Mononuclear cell (primary cell): ENCODE results near the gene PSMG4. TPM values are rescaled to one million over a fixed set of nuclear protein-coding genes. Genes with fewer than 3 reads are reported as not detected.

Experiments
- H3K27me3 ChIP-seq: 2 replicates; pipeline ENCODE4 v1.6.0; 2011; ENCODE audit warnings: low read length, control low read depth; ENCODE audit not compliant: insufficient read depth
- H3K4me1 ChIP-seq: 2 replicates; pipeline ENCODE4 v1.5.1; 2011; ENCODE audit warnings: mild to moderate bottlenecking, low read length, control low read depth; ENCODE audit not compliant: insufficient read depth
- H3K4me3 ChIP-seq: 2 replicates; pipeline ENCODE4 v1.5.1; 2011; ENCODE audit warnings: mild to moderate bottlenecking, low read length, moderate library complexity
- H3K9me3 ChIP-seq: 2 replicates; pipeline ENCODE4 v1.5.1; 2011; ENCODE audit warnings: low read depth, mild to moderate bottlenecking, control low read depth, low read length
- total RNA-seq: library from RNA; depleted of rRNA; stranded (reverse); fragments of >200 nt; gene quantifications from one replicate; pipeline ENCODE4 v1.2.3, GENCODE V29; 2012

PSMG4 gene
- total RNA-seq, 1 donor = 11.8 TPM

DNA sequence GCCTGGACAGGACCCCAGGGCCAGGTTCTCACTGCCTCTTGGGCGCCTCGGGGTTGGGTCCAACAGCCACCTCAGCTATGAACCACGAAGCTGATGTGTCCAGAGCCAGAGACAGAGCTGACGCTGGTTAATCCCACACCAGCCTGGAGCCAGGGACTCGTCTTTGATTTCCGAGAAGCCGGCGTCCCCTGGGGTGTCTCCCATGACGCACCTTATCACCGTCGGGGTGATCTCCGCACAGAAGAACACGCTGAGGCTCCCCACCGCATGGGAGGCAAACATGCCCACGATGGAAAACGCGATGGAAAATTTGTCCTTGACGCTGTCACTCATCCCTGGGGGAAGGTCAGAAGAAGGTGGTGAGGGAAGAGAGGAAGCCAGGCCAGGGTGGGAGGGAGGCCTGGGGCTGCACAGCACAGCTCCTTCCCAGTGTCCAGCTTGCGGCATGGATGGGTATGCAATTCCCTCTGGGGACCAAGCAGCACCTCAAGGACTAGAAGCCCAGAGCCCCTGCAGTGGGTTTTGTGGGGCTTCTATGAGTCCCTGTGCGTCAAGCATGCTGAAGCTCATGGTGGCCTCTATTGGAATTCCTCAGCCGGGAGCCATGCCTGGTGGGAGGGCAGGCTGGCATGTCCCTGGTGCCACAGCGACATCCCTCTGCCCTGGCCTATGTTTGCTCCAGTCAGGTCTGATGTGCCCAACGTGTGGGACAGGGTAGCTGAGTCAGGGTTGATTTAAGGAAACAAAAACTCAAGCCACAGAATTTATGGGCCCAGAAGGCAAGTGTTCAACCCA is 25.1 kb downstream of the PSMG4 start:
- Histone ChIP-seq H3K9me3 (no peaks in the 10 kb centered on the region), H3K4me1 (no peaks in the 10 kb centered on the region), H3K27me3 (no peaks in the 10 kb centered on the region), H3K4me3 (no peak overlapping the region)

DNA sequence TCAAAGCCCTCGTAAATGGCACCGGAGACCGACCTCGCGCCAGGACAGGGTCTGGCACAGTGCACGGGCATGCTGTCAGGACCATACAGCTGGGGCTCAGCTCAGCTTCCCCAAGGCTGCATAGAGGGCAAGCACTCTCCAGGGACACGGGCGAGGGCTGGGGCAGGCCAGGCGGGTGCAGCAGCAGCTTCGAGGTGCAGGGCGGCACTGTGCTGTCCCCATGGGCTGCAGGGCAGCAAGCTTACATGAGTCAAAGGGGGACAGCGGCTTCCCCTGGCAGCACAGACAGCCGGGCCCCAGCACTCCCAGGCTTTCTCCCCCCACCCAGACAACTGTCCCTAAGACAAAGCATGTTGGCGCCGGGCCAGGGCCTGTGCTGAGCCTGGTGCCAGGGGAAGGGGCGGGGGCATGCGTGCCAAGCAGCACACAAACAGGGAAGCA is 25.7 kb downstream of the PSMG4 start:
- Histone ChIP-seq H3K4me3 (no peak overlapping the region), H3K27me3 (no peaks in the 10 kb centered on the region), H3K9me3 (no peaks in the 10 kb centered on the region), H3K4me1 (no peaks in the 10 kb centered on the region)

DNA sequence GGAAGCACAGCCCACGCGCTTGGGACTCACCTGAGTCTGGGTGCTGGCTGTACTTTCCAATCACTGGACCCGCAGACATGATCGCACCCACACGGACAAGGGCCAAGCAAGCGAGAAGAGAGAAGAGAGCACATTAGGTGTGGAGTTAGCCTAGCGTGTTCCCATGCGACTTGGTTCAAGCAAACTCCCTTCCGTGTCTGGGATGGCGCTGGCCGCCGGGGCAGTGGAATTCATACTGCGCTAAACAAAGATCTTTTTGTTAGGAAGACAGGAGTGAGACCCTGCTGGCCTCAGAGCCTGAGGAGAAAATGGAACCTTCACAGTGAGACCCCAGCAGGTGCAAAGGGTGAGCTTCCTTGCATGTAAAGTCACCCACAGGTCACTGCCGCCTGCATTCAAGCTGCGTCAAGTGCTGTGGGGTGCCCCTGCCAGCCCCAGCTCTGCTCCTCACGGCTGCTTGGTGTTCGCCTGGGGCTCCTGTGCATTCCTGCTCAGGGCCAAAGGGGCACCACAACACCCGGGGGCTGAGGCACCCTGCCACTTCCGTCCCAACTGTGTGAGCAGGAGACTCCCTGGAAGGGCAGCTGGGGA is 26.4 kb downstream of the PSMG4 start:
- Histone ChIP-seq H3K9me3 (no peaks in the 10 kb centered on the region), H3K4me3 (no peak overlapping the region), H3K4me1 (no peaks in the 10 kb centered on the region), H3K27me3 (no peaks in the 10 kb centered on the region)

DNA sequence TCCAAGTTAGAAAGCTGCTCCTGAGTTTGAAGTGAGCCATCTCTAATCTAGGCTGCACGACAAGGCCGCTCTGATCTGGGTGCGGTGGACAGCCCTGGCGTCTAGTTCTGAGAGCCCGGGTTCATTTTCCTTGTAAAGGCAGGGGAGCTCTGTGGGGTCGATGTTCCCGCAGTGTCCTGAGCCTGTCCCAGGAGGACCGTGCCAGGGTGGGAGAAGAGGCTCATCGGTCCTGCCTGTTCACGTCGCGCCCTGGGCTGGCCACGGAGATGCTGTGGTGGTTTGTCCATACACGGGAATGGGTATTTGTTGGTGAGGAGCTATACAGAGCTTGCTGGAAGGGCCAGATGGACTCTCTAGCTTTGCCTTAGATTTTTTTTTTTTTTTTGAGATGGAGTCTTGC is 27.0 kb downstream of the PSMG4 start:
- Histone ChIP-seq H3K27me3 (no peaks in the 10 kb centered on the region), H3K9me3 (no peaks in the 10 kb centered on the region), H3K4me3 (no peak overlapping the region), H3K4me1 (no peaks in the 10 kb centered on the region)

DNA sequence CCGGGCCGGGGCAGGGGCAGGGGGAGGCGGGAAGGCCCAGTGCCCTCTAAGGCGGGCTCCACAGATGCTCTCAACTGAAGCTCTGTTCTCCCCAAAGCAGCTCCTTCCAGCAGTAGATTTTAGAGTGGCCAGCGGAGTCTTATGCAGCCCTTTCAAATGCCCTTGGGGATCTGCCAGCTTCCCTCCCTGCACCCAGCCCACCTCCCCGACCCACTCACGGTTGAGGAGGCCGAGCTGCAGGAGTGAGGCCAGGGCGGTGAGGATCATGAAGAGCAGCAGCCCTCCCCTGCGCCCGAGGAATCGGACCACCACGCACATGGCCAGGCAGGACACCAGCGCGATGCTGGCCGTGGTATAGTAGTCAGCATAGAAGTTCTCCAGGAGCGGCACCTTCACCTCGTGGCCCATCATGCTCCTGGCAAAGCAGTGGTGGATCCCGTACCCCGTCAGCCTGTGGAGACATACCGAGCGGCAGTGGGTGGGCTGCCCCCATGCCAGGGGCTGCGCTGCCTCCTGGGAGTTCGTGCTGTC is 28.0 kb downstream of the PSMG4 start:
- Histone ChIP-seq H3K4me3 (no peak overlapping the region), H3K27me3 (no peaks in the 10 kb centered on the region), H3K9me3 (no peaks in the 10 kb centered on the region), H3K4me1 (no peaks in the 10 kb centered on the region)

DNA sequence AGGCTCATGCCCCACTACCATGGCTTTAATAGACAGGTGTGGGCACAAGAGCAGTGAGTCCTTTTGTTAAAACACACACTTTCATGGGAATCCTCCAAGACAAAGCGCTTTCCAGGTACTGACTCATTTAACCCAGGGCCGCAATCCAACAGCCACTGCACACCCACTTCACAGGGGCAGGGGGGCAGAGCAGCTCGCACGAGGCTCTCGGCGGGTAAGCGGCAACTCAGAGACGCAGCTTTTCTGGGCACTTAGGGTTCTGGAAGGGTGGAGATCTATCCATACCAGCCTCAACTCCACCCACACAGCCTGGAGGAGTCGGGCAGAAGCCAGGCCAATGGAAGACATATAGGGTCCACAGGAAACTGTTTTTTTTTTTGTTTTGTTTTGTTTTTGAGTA is 28.6 kb downstream of the PSMG4 start:
- Histone ChIP-seq H3K27me3 (no peaks in the 10 kb centered on the region), H3K9me3 (no peaks in the 10 kb centered on the region), H3K4me3 (no peak overlapping the region), H3K4me1 (no peaks in the 10 kb centered on the region)

DNA sequence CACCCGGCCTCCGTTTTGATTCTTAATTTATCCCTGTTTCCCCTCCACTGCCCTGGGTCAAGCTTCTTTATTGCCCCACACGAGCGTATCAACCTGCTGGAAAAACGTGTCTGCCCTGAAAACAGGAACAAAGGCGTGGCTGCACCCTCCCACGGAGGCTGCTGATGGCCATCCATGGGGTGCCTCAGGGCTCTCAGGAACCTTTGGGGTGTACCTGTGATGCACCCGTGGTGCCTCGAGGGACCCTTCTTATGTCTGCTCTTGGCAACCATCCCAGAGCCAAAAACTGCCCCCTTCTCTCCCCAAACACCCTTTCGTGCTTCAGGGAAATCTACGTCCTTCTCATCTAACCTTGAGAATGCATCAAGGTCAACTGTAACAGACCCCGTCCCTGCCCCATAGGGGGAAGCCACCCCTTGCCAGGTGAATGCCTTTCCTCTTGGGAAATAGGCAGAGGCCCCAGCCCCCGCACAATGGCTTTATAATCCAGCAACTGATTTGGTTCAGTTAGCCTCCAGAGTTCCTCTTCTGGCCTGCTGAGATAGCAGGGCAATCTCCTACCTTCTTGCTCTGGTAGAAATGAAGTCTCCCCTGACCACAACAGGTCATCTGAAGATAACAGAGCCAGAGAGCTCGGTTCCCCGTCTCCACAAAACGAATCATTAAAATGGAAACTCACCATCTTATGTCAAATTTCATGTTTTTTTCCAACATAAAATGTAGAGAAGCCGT is 29.4 kb downstream of the PSMG4 start:
- Histone ChIP-seq H3K4me1 (no peaks in the 10 kb centered on the region), H3K27me3 (no peaks in the 10 kb centered on the region), H3K4me3 (no peak overlapping the region), H3K9me3 (no peaks in the 10 kb centered on the region)

DNA sequence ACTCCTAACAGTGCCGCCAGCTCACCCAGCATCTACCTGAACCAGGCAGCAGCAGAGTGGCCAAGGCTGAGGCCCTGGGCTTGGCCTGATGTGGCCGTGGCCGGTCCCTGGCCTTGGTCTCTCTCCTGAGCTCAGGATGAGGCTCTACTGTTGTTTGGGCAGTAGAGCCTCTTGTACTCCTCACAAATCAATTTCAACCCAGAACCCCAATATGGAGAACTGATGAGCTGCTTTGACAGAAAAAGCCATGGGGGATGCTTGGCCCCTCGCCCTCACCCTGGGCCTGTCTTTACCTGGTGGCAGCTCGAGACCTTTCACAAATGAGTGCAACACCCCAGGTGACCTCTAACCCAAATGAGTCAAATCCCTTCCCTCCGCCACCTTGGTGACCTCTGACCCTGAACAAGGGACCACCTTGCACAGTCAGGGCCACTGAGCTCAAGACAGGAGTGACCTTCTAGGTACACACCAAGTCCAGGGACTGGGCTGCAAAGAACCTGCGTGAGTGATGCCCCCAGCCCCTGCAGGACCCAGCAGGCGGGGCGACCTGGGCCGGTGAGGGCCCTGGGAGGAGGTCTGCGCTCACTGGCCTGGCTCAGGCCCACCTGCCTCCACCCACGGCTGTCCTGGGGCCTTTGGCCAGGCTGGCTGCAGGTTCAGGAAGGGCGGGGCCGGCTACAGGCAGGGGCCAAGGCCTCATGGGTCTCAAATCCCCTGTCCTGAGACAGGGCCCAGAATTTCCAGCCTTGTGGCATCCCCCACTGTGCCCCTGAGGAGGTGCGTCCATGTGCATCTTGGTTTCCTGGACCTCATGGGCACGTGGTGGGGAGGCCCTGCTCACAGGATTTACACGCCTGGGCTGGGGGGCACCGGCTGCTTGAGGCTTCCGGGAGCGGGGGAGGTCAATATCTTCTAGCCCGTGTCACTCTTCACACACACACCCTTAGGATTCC is 30.2 kb downstream of the PSMG4 start:
- Histone ChIP-seq H3K4me3 (no peak overlapping the region), H3K27me3 (no peaks in the 10 kb centered on the region), H3K9me3 (no peaks in the 10 kb centered on the region), H3K4me1 (no peaks in the 10 kb centered on the region)

DNA sequence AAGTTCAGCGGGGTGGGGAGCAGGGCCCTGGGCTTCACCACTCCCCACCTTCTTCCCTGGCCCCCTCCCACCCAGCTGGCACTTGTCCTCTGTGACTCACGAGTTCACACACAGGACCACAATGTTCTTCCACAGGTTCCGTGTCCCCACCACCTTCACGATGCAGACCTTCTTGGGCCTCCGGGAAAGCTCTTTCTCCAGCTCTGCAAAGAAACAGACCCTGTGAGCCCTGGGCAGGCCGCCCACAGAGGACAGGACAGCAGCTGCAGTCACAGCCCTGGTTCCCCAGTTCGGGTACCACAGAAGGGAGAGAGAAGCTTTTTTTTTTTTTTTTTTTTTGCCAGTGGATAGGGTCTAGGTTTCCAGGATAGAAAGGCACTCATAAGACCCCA is 30.9 kb downstream of the PSMG4 start:
- no peaks in the 10 kb centered on the region for H3K4me1 ChIP-seq
- no peaks in the 10 kb centered on the region for H3K9me3 ChIP-seq
- H3K4me3 ChIP-seq = no peak overlapping the region
- H3K27me3 ChIP-seq = no peaks in the 10 kb centered on the region

DNA sequence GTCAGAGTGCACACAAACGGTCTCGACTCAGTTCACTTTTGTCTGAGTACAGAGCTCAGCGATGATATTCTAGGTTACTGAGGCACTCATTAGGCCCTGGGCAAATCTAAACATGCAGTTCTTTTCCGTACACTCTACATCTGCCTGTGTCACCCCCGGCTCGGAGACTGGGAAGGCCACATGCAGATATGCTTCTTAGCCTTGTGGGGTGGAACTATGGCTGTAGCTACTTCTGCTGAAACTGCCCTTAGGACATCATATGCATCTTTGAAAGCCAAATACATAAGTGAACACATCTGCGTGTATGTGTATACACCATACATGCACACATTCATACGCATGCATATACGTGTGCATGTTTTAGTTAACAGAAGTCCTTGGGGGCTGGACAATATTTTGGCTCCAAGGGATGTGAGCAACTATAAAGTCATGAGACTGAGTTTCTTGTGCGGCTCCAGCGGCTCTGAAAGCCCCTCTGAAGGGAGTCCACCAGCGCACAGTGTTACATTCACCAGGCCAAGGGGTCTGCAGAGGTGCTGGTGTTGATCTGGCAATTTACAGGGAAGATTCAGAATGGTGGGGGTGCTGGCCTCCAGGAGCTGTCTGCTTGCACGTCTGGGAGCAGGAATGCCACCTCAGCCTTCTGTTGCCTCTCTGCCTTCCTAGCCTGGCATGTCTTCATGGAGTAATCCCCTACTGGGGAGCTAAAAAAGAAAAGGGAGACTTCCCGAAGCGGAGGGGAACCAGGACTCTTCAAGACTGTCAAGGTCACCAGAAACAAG is 31.6 kb downstream of the PSMG4 start:
- Histone ChIP-seq H3K4me1 (no peaks in the 10 kb centered on the region), H3K27me3 (no peaks in the 10 kb centered on the region), H3K9me3 (no peaks in the 10 kb centered on the region), H3K4me3 (no peak overlapping the region)

DNA sequence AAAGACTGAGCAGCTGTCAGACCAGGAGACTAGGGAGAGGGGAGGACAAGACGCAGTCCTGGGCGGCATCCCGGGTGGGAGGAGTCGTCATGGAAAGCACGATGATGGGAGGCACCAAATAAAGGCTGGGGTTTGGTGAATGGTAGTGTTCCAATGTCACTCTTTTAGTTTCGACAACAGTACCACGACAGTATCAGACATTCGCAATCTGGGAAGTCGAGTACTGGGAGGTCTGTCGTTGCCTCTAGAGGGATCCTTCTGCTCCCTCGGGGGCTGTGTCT is 32.1 kb downstream of the PSMG4 start:
- Histone ChIP-seq H3K27me3 (no peaks in the 10 kb centered on the region), H3K9me3 (no peaks in the 10 kb centered on the region), H3K4me3 (no peak overlapping the region), H3K4me1 (no peaks in the 10 kb centered on the region)

DNA sequence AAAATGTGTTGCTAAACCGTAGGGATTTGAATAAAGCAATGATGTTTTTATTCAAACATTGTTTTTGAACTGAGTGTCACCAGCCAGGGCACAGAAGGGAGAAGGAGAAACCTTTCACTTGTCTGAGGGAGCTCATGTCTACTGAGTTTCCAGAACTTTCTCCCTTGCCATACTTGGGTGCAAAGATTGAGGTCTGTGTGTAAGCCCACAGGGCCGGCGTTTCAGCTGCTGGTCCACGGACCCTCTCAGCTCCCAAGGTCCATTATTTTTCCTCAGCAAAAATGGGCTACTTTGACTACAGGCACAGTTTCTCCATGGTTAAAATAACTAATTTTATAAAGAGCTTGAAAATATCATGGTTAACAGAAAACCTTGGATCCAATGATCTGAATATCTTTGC is 32.6 kb downstream of the PSMG4 start:
- Histone ChIP-seq H3K27me3 (no peaks in the 10 kb centered on the region), H3K4me3 (no peak overlapping the region), H3K9me3 (no peaks in the 10 kb centered on the region), H3K4me1 (no peaks in the 10 kb centered on the region)

DNA sequence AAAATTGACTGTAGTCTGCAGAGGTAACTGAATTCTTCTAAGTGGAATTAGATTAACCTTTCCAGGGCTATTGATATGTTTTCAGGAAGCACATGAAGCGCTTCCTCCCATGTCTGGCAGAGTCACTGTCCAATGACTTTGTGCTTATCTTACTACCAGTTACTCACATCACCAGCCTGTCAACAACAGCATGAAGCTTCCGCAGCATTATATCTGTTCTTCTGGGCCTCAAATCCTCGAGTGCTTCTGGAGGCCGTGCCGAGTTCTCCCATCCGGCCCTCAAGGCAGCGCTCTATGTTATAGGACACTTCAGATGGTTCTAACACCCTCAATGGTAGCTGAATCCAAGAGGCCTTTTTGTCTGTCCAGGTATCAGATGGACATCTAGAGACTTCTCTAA is 33.2 kb downstream of the PSMG4 start:
- Histone ChIP-seq H3K9me3 (no peaks in the 10 kb centered on the region), H3K4me3 (no peak overlapping the region), H3K27me3 (no peaks in the 10 kb centered on the region), H3K4me1 (no peaks in the 10 kb centered on the region)
